H1 (cell line): ENCODE results near the gene PTPRD.

Source experiments
- BRCA1 ChIP-seq: IDR thresholded peaks from 2 replicates; pipeline ENCODE4 v1.6.1; 2012; ENCODE audit warnings: low read depth, low read length, improper control_type of control experiment
- CBX8 ChIP-seq: fragments of 300-800, 300-1000 bp; sonication (generic); IDR thresholded peaks from 2 replicates; pipeline ENCODE4 v1.7.1; 2016; ENCODE audit warnings: low read depth, low read length, borderline replicate concordance
- CEBPB ChIP-seq: IDR thresholded peaks from 2 replicates; pipeline ENCODE4 v1.6.1; 2012; ENCODE audit warnings: low read depth, low read length
- CHD2 ChIP-seq: IDR thresholded peaks from 2 replicates; pipeline ENCODE4 v1.6.1; 2012; ENCODE audit warnings: low read length, improper control_type of control experiment
- EP300 ChIP-seq, 2 experiments: IDR thresholded peaks; 1 replicate in 1 of 2; 2 replicates in 1 of 2; pipeline ENCODE4 v1.6.1; 2011 to 2012; ENCODE audit warnings: low read depth in 2 of 2, low read length in 2 of 2, mild to moderate bottlenecking in 2 of 2, borderline replicate concordance in 1 of 2, inconsistent platforms in 1 of 2, moderate library complexity in 1 of 2
- EZH2 ChIP-seq: fragments of 200-600 bp; sonication (generic); IDR thresholded peaks from 2 replicates; pipeline ENCODE4 v1.7.1; 2012; ENCODE audit warnings: low read depth, mild to moderate bottlenecking, moderate library complexity, low read length, inconsistent platforms; ENCODE audit not compliant: severe bottlenecking
- KDM1A ChIP-seq: fragments of 200-600, 300-600 bp; sonication (generic); IDR thresholded peaks from 2 replicates; pipeline ENCODE4 v1.7.1; 2016; ENCODE audit warnings: mild to moderate bottlenecking, low read length, borderline replicate concordance
- RAD21 ChIP-seq, 2 experiments: IDR thresholded peaks in 1 of 2; conservative IDR thresholded peaks in 1 of 2; 2 replicates each; pipeline ENCODE4 v1.6.1; 2011; ENCODE audit warnings: low read depth in 2 of 2, low read length in 2 of 2, improper control_type of control experiment in 1 of 2, inconsistent platforms in 1 of 2, mild to moderate bottlenecking in 1 of 2, moderate library complexity in 1 of 2
- TAF1 ChIP-seq: IDR thresholded peaks from 2 replicates; pipeline ENCODE4 v1.6.1; 2011; ENCODE audit warnings: mild to moderate bottlenecking, low read depth, low read length
- TCF12 ChIP-seq: IDR thresholded peaks from 2 replicates; pipeline ENCODE4 v1.6.1; 2011; ENCODE audit warnings: low read depth, mild to moderate bottlenecking, low read length
- YY1 ChIP-seq: IDR thresholded peaks from 2 replicates; pipeline ENCODE4 v1.6.1; 2011; ENCODE audit warnings: low read depth, mild to moderate bottlenecking, low read length
- TF ChIP-seq, protein P1 (sequence below), 3 experiments: IDR thresholded peaks; 1 replicate in 2 of 3; 2 replicates in 1 of 3; pipeline versions ENCODE4 v1.5.1 to v1.6.1; 2011; ENCODE audit warnings: low read length in 3 of 3, mild to moderate bottlenecking in 3 of 3, inconsistent platforms in 2 of 3, low read depth in 1 of 3, moderate library complexity in 1 of 3; ENCODE audit not compliant: insufficient read depth in 1 of 3; ENCODE audit errors: control extremely low read depth in 1 of 3

DNA sequence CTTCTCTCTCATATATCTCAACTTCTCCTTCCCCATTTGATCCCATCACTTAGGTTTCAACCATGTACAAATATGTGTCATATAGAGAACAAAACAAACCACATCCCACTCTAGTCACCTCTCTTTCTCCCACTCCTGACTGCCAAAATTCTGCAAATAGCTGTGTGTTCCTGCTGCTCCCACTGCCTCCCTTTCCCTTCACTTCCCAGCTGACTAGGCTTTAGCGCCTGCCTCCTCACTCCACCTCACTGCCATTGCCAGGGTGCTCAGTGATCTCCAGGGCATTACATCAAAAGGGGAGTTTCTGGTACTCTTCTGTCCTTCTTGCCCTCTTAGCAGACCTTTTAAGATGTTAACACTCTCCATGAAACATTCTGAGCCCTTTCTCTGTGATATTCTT, 2137.9 kb downstream of the PTPRD start:
- TF ChIP-seq CEBPB (no peak), EZH2 (no peak), TAF1 (no peak), YY1 (no peak), BRCA1 (no peak), EP300 (IDR thresholded peaks at IDR 0.05; ENCODE audit: borderline replicate concordance in 1 of 2, low read depth in 2 of 2, low read length in 2 of 2) (no peak), CBX8 (no peak), RAD21 (IDR thresholded peaks at IDR 0.05 in 1 of 2, conservative IDR thresholded peaks at IDR 0.05 in 1 of 2; ENCODE audit: low read depth in 2 of 2, low read length in 2 of 2) (no peak), KDM1A (no peak), TCF12 (no peak), CHD2 (no peak)
- TF ChIP-seq, protein P1, sequence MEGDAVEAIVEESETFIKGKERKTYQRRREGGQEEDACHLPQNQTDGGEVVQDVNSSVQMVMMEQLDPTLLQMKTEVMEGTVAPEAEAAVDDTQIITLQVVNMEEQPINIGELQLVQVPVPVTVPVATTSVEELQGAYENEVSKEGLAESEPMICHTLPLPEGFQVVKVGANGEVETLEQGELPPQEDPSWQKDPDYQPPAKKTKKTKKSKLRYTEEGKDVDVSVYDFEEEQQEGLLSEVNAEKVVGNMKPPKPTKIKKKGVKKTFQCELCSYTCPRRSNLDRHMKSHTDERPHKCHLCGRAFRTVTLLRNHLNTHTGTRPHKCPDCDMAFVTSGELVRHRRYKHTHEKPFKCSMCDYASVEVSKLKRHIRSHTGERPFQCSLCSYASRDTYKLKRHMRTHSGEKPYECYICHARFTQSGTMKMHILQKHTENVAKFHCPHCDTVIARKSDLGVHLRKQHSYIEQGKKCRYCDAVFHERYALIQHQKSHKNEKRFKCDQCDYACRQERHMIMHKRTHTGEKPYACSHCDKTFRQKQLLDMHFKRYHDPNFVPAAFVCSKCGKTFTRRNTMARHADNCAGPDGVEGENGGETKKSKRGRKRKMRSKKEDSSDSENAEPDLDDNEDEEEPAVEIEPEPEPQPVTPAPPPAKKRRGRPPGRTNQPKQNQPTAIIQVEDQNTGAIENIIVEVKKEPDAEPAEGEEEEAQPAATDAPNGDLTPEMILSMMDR (IDR thresholded peaks at IDR 0.05; ENCODE audit: control extremely low read depth in 1 of 3, insufficient read depth in 1 of 3, low read depth in 1 of 3, low read length in 3 of 3), result no peak
